ENCODE measurements around the gene CBX7. TPM values are rescaled to one million over a fixed set of nuclear protein-coding genes. Genes with fewer than 3 reads are reported as not detected.
A peak's percentile ranks its signal among the peaks of the same experiment; 100 is the strongest.
"Not testable (repeated sequence)": the region's sequence is repeated elsewhere in the genome, so short reads cannot be mapped to it uniquely, and the experiment has no call there.

CBX7 gene
- total and polyA plus RNA-seq, 5 donors: 68.1 to 97.9 (median 72.5) TPM

DNA sequence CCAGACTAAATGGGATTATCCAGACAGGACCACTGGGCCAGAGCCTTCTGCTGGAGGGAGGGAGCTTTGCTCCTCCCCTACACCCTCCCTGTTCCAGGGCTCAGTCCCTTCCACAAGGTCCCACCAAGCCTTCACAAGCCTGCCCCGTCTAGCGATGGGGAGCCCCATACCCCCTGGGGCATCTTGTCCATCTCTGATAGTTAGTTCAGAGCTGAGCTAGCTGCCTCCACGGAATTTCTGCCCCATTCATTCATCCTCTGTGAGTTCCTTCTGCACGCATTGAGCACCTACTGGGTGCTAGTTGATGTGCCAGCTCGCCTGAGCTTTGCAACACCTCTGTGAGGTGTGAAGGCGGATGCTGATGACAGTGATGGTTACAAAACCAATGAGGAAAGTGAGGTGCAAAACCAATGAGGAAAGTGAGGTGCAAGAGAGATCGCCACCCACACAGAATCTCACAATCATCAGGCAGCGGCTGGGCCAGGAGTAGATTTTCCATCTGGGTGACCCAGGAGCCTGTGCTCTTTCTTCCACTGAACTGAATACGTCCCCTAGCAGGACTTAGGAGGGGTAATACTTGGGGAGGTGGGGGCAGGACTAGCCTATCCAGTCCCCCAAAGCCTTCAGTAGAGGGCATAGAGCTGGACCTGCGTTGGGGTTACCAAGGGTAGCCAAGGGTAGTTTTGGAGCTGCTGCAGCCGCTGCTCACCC, 21.5 kb upstream of the CBX7 start:
- intact Hi-C loops (cut with DNase I): loop anchor here in 3 of 4 donors (2.0 to 10.0 kb wide), 4 partner anchors 61 to 141 kb away; partner anchors contain the start of gene PDGFB (in 1 of the 3)
- Histone ChIP-seq H3K4me3 (ENCODE audit: low read length) (no peak overlapping the region), H3K27ac (ENCODE audit: low read length) (peak overlapping the region; percentile 37), H3K27me3 (ENCODE audit: control insufficient read depth, insufficient read depth) (no peaks in the 10 kb centered on the region), H3K4me1 (ENCODE audit: control insufficient read depth, insufficient read depth, low read length) (peaks cover 32% of the 10 kb centered on the region), H3K9me3 (ENCODE audit: control insufficient read depth, low read length) (no peaks in the 10 kb centered on the region)
- ATAC-seq (no peak), DNase-seq (no peak)
- WGBS: 53% methylated on average over 11 of the region's 11 CpGs

DNA sequence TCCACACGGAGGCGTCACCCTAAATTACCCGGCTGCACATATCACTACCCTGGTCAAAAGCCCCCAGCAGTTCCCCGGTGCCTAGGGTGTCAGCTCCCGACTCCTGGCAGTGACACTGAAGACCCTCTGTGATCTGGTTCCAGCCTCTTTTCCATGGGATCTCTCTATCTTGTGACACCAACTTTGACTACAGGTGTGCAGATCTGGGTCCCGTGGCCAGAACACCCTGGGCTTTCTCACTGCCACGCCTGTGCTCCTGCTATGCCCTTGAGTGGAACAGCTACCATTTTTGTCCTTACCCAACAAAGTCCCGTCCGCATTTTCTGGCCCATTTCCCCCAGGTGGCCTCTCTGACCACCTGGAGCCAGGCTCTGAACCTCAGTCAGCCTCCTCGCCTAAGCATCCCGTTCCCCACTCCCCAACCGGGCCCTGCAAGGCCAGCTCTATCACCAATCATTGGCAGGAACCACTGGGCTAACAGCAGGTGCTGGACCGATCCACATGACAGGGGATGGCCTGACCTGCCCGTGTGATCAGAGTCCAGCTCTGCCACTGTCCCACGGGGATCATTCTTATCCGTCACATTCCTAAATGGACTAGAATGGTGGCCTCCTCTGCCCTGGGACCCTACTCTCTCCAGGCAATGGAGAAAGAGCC, 20.7 kb upstream of the CBX7 start:
- intact Hi-C loops (cut with DNase I): loop anchor here in 3 of 4 donors (2.0 to 10.0 kb wide), 4 partner anchors 62 to 142 kb away; partner anchors contain the start of gene PDGFB (in 1 of the 3)
- H3K27ac ChIP-seq (ENCODE audit: low read length): peak overlapping the region; percentile 37
- DNase-seq: no peak

DNA sequence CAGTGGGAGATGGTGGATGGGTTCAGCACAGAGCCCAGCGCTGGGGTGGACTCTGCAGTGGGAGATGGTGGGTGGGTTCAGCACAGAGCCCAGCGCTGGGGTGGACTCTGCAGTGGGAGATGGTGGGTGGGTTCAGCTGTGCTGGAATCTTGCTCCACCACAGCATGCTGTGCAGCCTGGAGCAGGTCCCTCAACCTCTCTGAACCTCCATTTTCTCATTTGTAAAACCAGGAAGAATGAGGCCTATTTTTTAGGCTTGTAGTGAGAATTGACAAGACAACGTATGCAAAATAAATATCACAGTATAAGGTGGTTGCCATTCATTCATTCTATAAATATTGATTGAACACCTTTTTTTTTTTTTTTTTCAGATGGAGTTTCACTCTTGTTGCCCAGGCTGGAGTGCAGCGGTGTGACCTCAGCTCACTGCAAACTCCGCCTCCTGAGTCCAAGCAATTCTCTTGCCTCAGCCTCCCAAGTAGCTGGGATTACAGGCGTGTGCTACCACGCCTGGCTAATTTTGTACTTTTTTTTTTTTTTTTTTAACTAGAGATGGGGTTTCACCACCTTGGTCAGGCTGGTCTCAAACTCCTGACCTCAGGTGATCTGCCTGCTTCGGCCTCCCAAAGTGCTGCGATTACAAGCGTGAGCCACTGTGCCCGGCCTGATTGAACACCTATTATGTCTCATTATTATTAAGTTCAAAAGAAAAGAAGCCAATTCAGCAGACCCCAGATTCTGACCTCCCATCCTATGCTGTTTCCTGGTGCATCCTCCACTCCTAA, 20.0 kb upstream of the CBX7 start:
- H3K27me3 ChIP-seq (ENCODE audit: control insufficient read depth, insufficient read depth); ATAC-seq; H3K9me3 ChIP-seq (ENCODE audit: control insufficient read depth, low read length); H3K4me3 ChIP-seq (ENCODE audit: low read length); DNase-seq: not testable (repeated sequence)
- peak overlapping the region; percentile 37 for H3K27ac ChIP-seq (ENCODE audit: low read length)
- intact Hi-C loops (cut with DNase I): loop anchor here in 3 of 4 donors (2.0 to 10.0 kb wide), 4 partner anchors 62 to 142 kb away; partner anchors contain the start of gene PDGFB (in 1 of the 3)
- 87% methylated on average over 11 of the region's 11 CpGs for WGBS
- peaks cover 32% of the 10 kb centered on the region for H3K4me1 ChIP-seq (ENCODE audit: control insufficient read depth, insufficient read depth, low read length)

More for the DNA sequence above, 20.7 kb upstream of the CBX7 start:
- no peaks in the 10 kb centered on the region for H3K9me3 ChIP-seq (ENCODE audit: control insufficient read depth, low read length)
- 70% methylated on average over 16 of the region's 16 CpGs for WGBS
- no peaks in the 10 kb centered on the region for H3K27me3 ChIP-seq (ENCODE audit: control insufficient read depth, insufficient read depth)
- H3K4me1 ChIP-seq (ENCODE audit: control insufficient read depth, insufficient read depth, low read length): peaks cover 32% of the 10 kb centered on the region
- H3K4me3 ChIP-seq (ENCODE audit: low read length): no peak overlapping the region
- no peak for ATAC-seq

DNA sequence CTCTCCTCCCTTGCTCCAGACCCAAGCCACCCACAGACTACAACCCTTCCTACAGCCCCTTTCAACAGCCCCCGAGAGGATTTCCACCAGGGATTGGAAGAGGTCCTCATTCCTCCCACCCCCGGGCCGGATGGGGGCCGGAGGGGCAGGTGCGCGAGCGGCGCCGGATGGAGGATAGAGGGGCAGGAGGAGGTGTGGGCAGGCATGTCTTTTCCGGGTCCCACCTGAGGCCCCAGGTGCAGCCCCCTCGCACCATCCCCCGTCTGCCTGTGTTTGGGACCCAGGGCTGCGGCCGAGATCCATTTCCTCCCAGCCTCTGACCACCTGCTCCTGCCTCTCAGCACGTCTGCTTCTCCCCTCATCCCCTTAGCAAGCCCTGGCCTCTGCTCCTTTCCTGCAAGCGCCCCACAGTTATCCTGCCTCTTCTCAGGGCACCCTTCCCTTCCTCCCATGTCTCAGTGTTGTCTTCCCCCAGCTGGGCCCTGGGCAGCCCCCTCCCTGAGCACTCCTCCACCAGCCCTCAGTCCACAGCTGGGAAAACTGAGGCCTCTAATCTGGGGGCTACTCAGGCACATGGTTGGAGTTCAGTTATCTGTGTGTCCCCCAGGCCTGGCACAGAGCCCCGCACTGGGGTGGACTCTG, 19.3 kb upstream of the CBX7 start:
- H3K27ac ChIP-seq (ENCODE audit: low read length): peak overlapping the region; percentile 11
- intact Hi-C loops (cut with DNase I): loop anchor here (2.0 to 10.0 kb wide), 5 partner anchors 63 to 143 kb away; partner anchors contain the start of gene PDGFB (in 1 of the 4)
- 56% methylated on average over 17 of the region's 17 CpGs for WGBS
- H3K9me3 ChIP-seq (ENCODE audit: control insufficient read depth, low read length): no peaks in the 10 kb centered on the region
- H3K27me3 ChIP-seq (ENCODE audit: control insufficient read depth, insufficient read depth): no peaks in the 10 kb centered on the region
- DNase-seq: peak in 1 of 3 donors; percentile 66
- H3K4me1 ChIP-seq (ENCODE audit: control insufficient read depth, insufficient read depth, low read length): peaks cover 31% of the 10 kb centered on the region
- no peak for ATAC-seq
- H3K4me3 ChIP-seq (ENCODE audit: low read length): no peak overlapping the region

DNA sequence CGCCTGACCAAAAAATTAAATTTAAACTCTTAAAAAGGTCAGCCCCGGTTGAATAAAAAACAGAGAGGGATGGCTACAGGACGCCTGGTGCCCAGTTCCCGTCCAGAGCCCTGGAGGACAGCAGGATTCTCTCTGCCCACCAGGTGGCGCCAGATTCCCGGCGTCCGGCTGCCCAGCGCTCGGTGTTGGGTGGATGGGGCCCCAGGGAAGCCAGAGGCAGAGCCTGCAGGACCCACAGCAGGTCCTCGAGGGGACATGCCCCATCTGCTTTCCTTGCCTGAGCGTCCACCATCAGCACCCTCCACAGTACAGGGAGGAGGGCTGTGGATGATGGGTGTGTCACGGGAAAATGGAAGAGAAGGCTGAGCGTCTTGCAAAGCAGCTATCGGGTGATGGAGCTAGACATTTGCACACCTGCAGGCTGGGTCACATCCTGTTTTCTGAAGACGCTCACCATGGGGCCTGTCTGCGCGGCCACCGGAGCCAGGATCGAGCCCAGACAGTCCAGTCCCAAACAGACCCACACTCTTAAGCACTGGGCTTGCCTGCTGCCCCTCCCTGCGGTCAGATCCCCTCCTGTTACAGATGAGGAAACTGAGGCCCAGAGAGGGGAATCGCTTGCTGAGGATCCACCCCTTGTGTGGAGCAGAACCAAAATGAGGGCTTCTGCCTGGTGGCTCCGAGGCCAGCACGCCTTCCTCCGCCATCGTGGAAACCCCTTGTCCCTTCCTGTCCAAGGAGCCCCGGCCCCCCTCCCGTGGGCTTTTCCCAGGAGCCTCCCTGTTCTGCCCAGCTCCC, 18.5 kb upstream of the CBX7 start:
- DNase-seq (peak; percentile 85 to 94 (median 93)), ATAC-seq (peak; percentile 82 to 84)
- intact Hi-C loops (cut with DNase I): loop anchor here in 3 of 4 donors (2.0 to 10.0 kb wide), 4 partner anchors 64 to 141 kb away; partner anchors contain the start of gene PDGFB (in 1 of the 3)
- Histone ChIP-seq H3K27me3 (ENCODE audit: control insufficient read depth, insufficient read depth) (no peaks in the 10 kb centered on the region), H3K4me3 (ENCODE audit: low read length) (no peak overlapping the region), H3K4me1 (ENCODE audit: control insufficient read depth, insufficient read depth, low read length) (peaks cover 27% of the 10 kb centered on the region), H3K9me3 (ENCODE audit: control insufficient read depth, low read length) (no peaks in the 10 kb centered on the region), H3K27ac (ENCODE audit: low read length) (no peak overlapping the region)
- WGBS: 19% methylated on average over 28 of the region's 28 CpGs

DNA sequence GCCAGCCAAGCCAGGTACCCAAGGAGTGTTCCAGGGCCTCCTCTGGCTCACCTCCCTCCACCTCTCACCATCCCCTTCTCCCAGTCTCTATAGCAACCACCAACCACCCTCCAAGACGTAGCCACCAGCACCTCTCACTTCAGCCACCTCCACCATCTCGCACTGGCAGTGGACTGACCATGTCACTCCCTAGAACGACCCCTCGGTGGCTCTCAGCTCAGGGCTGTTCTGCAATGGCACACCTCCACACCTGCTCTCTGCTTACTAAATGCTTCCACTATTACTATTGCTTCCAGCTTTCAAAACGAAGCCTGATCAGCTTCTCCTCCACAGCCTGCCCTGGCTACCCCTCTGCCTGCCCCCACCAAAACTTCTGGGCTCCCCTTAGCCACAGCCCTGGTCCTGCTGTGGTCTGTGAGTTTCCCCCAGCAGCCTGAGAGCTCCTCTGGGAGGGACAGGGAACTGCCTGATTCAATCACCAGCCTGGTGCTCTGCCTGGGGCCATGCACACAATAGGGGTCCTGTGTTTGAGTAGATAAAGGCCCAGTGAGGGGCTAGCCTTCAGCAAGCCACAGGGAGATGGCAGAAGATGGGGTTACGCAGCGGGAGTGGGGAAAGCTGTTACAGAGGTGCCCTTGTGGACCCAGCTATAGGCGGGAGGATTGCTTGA, 17.5 kb upstream of the CBX7 start:
- no peak for DNase-seq
- intact Hi-C loops (cut with DNase I): loop anchor here in 3 of 4 donors (2.0 to 10.0 kb wide), 4 partner anchors 65 to 142 kb away; partner anchors contain the start of gene PDGFB (in 1 of the 3)
- WGBS: 64% methylated on average over 8 of the region's 8 CpGs
- Histone ChIP-seq H3K27me3 (ENCODE audit: control insufficient read depth, insufficient read depth) (no peaks in the 10 kb centered on the region), H3K4me3 (ENCODE audit: low read length) (no peak overlapping the region), H3K27ac (ENCODE audit: low read length) (no peak overlapping the region), H3K9me3 (ENCODE audit: control insufficient read depth, low read length) (no peaks in the 10 kb centered on the region), H3K4me1 (ENCODE audit: control insufficient read depth, insufficient read depth, low read length) (peaks cover 16% of the 10 kb centered on the region)
- no peak for ATAC-seq

GRCh38 chr22:39166547-39166946, 14.1 kb upstream of the CBX7 start:
- intact Hi-C loops (cut with DNase I): no loop called here
- H3K9me3 ChIP-seq (ENCODE audit: control insufficient read depth, low read length): no peaks in the 10 kb centered on the region
- no peak overlapping the region for H3K4me3 ChIP-seq (ENCODE audit: low read length)
- ATAC-seq (no peak), DNase-seq (no peak)
- 91% methylated on average over 5 of the region's 5 CpGs for WGBS
- H3K27me3 ChIP-seq (ENCODE audit: control insufficient read depth, insufficient read depth): no peaks in the 10 kb centered on the region
- no peak overlapping the region for H3K27ac ChIP-seq (ENCODE audit: low read length)
- no peaks in the 10 kb centered on the region for H3K4me1 ChIP-seq (ENCODE audit: control insufficient read depth, insufficient read depth, low read length)

GRCh38 chr22:39156093-39156492, 3.6 kb upstream of the CBX7 start:
- H3K27me3 ChIP-seq (ENCODE audit: control insufficient read depth, insufficient read depth); DNase-seq; intact Hi-C loops (cut with DNase I); H3K9me3 ChIP-seq (ENCODE audit: control insufficient read depth, low read length); H3K4me3 ChIP-seq (ENCODE audit: low read length); H3K4me1 ChIP-seq (ENCODE audit: control insufficient read depth, insufficient read depth, low read length); H3K27ac ChIP-seq (ENCODE audit: low read length); ATAC-seq: not testable (repeated sequence)
- 90% methylated on average over 8 of the region's 8 CpGs for WGBS

- H3K27me3 ChIP-seq (ENCODE audit: control insufficient read depth, insufficient read depth): no peaks in the 10 kb centered on the region
- no peaks in the 10 kb centered on the region for H3K9me3 ChIP-seq (ENCODE audit: control insufficient read depth, low read length)
- 88% methylated on average over 18 of the region's 18 CpGs for WGBS
- peaks cover 5% of the 10 kb centered on the region for H3K4me1 ChIP-seq (ENCODE audit: control insufficient read depth, insufficient read depth, low read length)
- no peak for ATAC-seq
- DNase-seq: peak in 1 of 3 donors; percentile 41
- intact Hi-C loops (cut with DNase I): no loop called here
- no peak overlapping the region for H3K4me3 ChIP-seq (ENCODE audit: low read length)
- no peak overlapping the region for H3K27ac ChIP-seq (ENCODE audit: low read length)
Observed at GRCh38 chr22:39155421-39155820, 2.9 kb upstream of the CBX7 start.
